Measurements from ENCODE around the gene SPNS3.

SPNS3 gene

GRCh38 chr17:4499431-4500190 lies 65.9 kb downstream of the SPNS3 start:
- no peak overlapping the region for H3K4me3 ChIP-seq (ENCODE audit: low read length)
- no peak for TF ChIP-seq ZNF274 (IDR thresholded peaks at IDR 0.05; ENCODE audit: low read depth, low read length)

DNA sequence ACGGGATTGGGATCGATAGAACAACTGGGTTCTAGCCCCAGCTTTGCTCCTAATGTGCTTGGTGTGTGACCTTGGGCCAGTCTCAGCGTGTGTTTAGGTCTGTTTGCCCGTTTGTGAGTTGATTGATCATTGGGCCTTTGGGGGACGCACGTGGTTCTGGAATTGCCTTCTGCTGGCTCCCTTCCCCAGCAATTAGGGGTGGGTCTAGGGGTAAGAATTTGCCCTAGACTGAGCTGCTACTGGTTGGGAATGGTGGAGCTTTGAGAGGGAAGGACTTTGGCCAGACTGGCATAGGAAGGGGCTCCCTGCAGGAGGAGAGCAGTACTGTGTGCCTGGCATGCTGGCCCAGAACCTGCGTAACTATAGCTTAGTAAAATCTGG lies 66.4 kb downstream of the SPNS3 start:
- no peak overlapping the region for H3K4me3 ChIP-seq (ENCODE audit: low read length)
- no peak for TF ChIP-seq ZNF274 (IDR thresholded peaks at IDR 0.05; ENCODE audit: low read depth, low read length)

DNA sequence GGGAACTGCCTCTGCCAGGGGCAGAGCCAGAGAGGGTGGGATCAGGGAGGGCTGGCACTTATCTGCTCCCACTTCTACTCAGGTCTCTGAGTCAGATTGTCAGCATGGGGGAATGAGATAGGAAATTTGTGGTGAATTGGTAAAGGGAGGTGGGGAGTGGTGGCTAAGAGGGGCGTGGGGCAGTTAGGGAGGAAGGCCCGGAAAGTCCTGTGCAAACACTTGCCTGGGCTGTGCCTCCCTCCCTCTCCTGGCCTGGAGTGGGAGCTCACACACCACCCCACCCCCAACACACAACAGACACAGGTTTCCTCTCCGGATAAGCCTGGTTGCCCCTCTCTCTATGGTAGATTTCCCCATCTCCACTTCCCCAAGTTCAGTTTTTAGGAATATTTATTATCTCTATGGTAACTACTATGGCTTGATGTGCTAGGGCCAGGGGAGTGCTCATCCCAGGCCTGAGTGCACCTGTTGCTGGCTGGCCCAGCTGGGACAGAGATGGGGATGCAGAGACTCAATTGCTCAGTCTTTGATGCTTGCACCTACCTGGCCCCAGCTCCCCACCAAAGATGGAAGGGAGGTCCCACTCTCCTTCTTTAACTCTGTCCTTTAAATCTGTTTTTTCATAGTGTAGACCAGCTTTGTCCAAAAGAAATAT lies 67.7 kb downstream of the SPNS3 start:
- no peak overlapping the region for H3K4me3 ChIP-seq (ENCODE audit: low read length)
- no peak for TF ChIP-seq ZNF274 (IDR thresholded peaks at IDR 0.05; ENCODE audit: low read depth, low read length)

- H3K4me3 ChIP-seq (ENCODE audit: low read length), result no peak overlapping the region
- TF ChIP-seq ZNF274 (IDR thresholded peaks at IDR 0.05; ENCODE audit: low read depth, low read length), result no peak
Measured at GRCh38 chr17:4502466-4503154, 68.9 kb downstream of the SPNS3 start.

DNA sequence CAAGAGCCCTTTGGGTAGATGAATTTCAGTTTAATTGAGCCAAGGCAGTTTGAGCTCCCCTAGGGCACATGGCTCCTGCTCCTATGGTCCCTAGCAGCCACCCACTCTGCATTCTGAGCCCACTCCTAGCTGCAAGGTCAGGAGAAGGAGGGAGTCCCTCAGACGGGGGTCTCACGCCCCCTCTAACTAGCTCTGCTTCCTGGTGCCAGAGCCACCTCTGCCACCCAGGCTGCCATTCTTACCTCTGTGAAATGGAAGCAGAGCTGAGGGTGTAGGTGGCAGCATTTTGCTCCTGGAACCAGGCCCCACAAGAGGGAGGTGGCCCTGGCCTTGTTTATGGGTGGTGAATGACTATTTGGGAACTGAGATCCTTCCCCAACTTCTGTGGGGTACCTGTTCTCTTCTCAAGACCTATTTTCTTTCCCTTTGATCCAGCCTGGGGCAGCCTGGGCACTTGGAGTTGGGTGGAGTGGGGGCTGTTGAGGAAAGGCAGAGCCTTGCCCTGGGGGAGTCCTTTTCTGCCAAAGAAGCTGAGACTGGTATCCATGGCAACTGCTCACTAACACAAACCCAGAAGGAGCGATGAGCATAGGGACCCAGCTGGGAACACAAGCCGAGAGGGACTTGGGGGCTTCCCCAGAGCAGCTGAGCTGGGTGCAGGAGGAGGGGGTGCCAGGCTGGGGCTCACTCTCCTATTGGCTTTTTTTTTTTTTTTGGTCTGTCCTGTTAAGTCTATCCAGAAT lies 69.7 kb downstream of the SPNS3 start:
- no peak for TF ChIP-seq ZNF274 (IDR thresholded peaks at IDR 0.05; ENCODE audit: low read depth, low read length)
- no peak overlapping the region for H3K4me3 ChIP-seq (ENCODE audit: low read length)

GRCh38 chr17:4504188-4504587 lies 70.4 kb downstream of the SPNS3 start:
- H3K4me3 ChIP-seq (ENCODE audit: low read length), result no peak overlapping the region
- no peak for TF ChIP-seq ZNF274 (IDR thresholded peaks at IDR 0.05; ENCODE audit: low read depth, low read length)

- no peak for TF ChIP-seq ZNF274 (IDR thresholded peaks at IDR 0.05; ENCODE audit: low read depth, low read length)
- H3K4me3 ChIP-seq (ENCODE audit: low read length), result no peak overlapping the region
Measured at GRCh38 chr17:4505187-4505586, 71.4 kb downstream of the SPNS3 start.

DNA sequence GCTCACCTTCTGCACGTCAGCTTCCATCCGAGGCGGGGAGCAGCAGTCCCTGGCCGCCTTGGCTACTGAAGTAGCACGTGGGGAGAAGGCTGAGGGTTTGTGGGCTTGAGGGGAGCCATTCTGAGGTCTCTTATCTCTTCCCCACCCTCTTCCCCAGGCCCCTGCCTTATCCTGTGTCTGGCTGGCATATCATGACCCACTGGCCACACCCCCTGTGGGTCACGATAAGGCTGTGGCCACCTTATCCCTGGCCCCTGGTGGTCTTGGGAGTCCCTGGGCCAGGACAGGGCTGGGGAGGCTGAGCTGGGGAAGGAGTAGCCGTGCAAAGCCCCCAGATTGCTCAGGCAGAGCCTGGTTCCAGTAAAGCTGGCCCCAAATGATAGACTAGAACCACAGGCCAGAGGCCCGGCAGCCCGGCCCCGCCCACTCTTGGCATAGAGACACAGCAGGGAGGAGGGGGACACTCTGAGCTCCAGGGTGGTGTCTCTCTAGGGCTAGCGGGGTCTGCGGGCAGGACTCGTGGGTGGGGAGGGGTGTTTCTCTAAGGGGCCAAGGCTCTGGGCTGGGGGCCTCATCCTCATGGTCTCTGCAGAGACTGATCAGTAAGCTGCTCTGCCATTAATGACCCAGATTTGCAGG lies 72.6 kb downstream of the SPNS3 start:
- H3K4me3 ChIP-seq (ENCODE audit: low read length), result no peak overlapping the region
- no peak for TF ChIP-seq ZNF274 (IDR thresholded peaks at IDR 0.05; ENCODE audit: low read depth, low read length)

- TF ChIP-seq ZNF274 (IDR thresholded peaks at IDR 0.05; ENCODE audit: low read depth, low read length), result no peak
- no peak overlapping the region for H3K4me3 ChIP-seq (ENCODE audit: low read length)
Measured at GRCh38 chr17:4506892-4507291, 73.2 kb downstream of the SPNS3 start.

DNA sequence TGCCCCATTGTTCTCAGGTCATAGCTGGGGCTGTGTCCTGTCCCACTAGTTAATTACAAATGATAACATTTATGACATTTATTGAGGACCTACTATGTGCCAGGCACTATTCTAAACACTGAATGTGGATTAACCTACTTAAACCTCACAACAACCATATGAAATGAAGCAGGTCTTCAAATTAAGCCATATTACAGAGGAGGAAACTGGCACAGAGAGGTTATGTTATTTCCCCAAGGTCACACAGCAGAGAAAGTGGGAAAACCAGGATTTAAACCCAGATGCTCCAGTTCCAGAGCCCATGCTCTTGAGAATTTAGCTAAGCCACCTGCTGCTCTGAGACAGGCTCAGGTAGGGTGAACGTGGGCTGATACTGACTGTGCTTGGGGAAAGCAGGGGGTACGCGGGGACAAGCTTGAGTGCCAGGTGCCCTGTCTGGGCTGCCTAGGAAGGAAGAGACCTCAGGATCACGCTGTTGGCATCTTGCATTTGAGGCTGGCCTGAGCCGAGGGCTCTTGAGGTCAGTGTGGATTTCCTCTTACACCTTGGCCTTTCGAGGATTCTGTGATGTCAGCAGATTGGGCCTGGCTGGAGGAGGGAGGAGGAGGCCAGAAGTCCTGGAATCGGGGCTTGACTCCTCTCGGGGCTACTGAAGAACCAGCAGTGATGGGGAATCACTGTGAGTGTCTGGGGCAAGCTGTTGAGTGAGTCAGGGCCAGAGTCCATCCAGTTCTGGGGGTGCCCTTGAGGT lies 73.8 kb downstream of the SPNS3 start:
- H3K4me3 ChIP-seq (ENCODE audit: low read length), result no peak overlapping the region
- TF ChIP-seq ZNF274 (IDR thresholded peaks at IDR 0.05; ENCODE audit: low read depth, low read length), result no peak

DNA sequence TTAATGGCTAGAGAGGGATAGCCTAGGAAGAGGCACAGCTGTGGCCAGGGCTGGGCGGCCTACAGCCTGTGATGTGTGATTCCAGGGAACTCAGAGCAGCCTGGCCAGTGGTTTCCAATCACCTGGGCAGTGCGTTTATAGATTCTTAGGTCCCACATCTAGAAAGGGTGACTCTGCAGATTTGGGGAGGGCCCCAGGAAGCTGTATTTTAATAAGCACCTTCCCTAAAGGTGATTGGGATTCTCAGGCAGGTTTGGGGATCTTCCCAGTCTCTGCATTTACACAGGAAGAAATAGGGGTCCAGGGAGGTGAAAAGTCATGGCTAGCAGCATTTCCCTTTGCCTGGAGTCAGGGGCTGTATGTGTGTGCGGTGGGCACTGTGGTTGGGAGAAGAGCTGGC lies 74.5 kb downstream of the SPNS3 start:
- TF ChIP-seq ZNF274 (IDR thresholded peaks at IDR 0.05; ENCODE audit: low read depth, low read length), result no peak
- no peak overlapping the region for H3K4me3 ChIP-seq (ENCODE audit: low read length)

- TF ChIP-seq ZNF274 (IDR thresholded peaks at IDR 0.05; ENCODE audit: low read depth, low read length), result no peak
- H3K4me3 ChIP-seq (ENCODE audit: low read length), result no peak overlapping the region
Measured at GRCh38 chr17:4509401-4509800, 75.7 kb downstream of the SPNS3 start.

DNA sequence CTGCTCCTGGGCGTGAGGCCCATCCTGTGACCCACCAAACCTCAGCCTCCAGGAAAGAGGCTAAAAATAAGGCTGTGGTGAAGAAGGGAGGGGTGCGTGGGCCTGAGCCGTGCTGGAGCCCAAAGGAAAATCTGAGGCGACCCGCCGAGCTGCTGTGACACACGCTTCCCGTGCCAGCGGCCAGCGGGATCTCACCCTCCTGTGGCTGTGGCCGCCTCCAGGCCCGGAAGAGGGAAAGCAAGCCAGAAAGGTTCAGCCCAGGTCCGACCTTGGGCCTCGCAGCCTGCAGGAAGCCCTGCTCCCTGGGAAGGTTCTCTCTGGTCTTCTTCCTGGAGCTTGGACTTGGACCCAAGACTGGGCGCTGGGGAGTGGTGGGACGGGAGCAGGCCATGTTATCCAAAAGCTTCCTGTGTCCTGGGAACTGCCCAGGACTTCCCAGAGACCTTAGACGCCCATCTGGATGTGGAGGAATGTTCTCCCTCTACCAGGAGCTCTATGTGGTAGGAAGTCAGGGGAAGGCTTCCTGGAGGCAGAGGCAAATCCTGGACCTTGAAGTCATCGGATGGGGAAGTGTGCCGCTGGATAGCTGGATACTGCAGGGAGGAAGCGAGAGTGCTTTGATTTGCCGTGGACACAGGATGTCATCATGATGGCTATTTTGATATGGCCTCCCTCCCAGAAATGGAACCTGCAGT lies 76.3 kb downstream of the SPNS3 start:
- TF ChIP-seq ZNF274 (IDR thresholded peaks at IDR 0.05; ENCODE audit: low read depth, low read length), result no peak
- H3K4me3 ChIP-seq (ENCODE audit: low read length), result no peak overlapping the region
